ENCODE data around the gene PNLIPRP3. TPM values are rescaled to one million over a fixed set of nuclear protein-coding genes. Genes with fewer than 3 reads are reported as not detected.

PNLIPRP3 gene
- total RNA-seq, 2 experiments from 2014 or later, result not detected

DNA sequence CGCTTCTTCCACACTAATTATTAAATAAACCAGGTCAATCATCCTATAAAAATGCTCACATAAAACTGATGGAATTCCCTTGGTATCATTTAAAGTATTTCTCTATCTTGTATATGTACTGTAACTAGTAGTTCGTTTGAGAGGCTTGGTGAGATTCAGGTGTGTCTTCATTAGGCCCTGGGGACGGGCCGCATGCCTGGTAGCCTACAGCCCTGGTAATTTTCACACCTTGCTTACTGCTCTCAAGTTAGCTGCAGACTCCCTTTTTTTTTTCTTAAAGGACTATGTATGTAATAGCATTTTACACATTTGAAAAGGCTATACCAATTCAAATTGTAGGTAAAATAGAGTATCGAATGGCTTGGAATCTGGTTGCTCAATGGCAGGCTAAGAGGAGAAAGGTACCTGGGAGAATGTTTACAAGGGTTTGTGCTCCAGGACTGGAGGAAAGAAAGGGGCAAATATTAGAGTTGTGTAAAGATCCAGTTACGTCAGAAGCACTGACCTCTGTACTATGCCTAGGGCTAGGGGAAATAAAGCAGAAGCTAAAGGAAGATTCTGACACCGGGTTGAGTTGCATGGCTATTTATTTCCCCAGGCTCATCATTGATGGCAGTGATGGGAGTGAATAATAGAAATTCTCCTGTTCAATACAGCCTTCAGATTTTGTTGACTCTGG lies 59.3 kb downstream of the PNLIPRP3 start:
- ChIA-PET POLR2A (no interaction called here), CTCF (no interaction called here)
- no peak for ATAC-seq
- Mint-ChIP-seq H3K36me3 (ENCODE audit: low read depth) (no peaks in the 10 kb centered on the region), H3K4me3 (no peak overlapping the region), H3K27ac (no peak overlapping the region), H3K9me3 (ENCODE audit: insufficient read depth) (no peaks in the 10 kb centered on the region), H3K27me3 (ENCODE audit: low read depth) (no peaks in the 10 kb centered on the region), H3K4me1 (ENCODE audit: low read depth) (no peaks in the 10 kb centered on the region)
- no peak for DNase-seq

DNA sequence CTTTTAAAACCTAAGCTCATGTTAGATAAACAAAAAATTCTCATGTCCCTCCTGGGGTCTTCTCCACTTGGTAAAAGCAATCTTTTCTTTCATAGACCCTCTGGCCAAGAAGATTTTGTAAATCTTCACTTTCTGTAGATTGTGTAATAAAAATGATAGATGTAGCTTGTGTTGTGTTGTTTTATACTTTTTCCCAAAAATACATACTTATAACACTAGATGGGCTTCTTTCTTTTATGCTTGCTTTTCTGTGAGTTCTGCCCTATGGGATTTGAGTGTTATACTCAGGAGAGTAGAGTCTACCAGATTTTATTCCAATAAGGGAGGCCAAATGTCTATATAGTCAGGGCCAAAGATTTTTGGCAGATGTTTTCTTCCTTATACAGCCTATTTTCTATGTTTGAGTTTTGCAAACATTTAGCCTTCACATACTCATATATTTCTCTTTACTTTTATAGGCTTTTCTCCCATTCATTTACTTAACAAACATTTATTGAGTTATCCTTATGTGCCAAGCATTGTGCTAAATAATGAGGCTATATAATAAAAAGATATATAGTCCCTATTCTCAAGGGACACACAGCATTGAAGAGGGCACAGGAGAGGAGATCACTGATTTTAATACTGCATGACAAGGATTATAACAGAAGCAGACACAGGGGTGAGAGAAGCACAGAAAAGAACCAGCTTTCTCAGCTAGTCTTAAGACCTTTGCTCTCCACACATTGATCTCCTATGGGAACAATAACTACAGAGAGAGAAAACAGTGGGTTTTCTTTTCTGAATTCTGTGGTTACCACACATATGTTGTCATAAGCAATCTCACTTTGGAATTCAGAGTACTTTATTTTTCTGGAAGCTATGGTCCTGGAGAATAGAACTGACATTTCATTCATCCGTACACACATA lies 60.1 kb downstream of the PNLIPRP3 start:
- CTCF ChIA-PET, result no interaction called here
- Mint-ChIP-seq H3K9me3 (ENCODE audit: insufficient read depth) (no peaks in the 10 kb centered on the region), H3K36me3 (ENCODE audit: low read depth) (no peaks in the 10 kb centered on the region), H3K27ac (no peak overlapping the region), H3K4me3 (no peak overlapping the region), H3K4me1 (ENCODE audit: low read depth) (no peaks in the 10 kb centered on the region), H3K27me3 (ENCODE audit: low read depth) (no peaks in the 10 kb centered on the region)
- ATAC-seq (no peak), DNase-seq (no peak)
- POLR2A ChIA-PET, result no interaction called here

DNA sequence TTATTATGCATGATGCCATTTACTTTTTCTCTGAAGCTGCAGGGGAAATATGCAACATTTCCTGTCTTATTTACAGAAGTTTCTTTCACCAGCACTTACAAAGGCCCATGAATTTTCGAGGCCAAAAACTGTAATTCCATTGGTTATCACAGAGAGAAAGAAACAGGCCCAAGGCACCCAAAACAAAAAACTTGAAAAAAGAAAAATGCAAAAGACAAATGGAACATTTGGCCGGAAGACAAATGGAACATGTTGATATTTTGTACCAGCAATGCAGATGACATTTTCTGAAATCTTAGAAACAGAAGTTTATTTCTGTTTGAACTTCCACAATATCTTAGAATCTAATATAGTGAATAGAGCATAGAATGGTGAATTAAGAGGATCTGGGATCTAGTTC lies 61.8 kb downstream of the PNLIPRP3 start:
- Mint-ChIP-seq H3K4me1 (ENCODE audit: low read depth) (no peaks in the 10 kb centered on the region), H3K9me3 (ENCODE audit: insufficient read depth) (no peaks in the 10 kb centered on the region), H3K27me3 (ENCODE audit: low read depth) (no peaks in the 10 kb centered on the region), H3K4me3 (no peak overlapping the region), H3K36me3 (ENCODE audit: low read depth) (no peaks in the 10 kb centered on the region), H3K27ac (no peak overlapping the region)
- POLR2A ChIA-PET, result no interaction called here
- ATAC-seq, result no peak
- no peak for DNase-seq
- CTCF ChIA-PET, result interaction anchor here (0.7 kb wide), 1 partner anchor 191 kb away, joined by 4 read pairs; no protein-coding TSS in a partner anchor

DNA sequence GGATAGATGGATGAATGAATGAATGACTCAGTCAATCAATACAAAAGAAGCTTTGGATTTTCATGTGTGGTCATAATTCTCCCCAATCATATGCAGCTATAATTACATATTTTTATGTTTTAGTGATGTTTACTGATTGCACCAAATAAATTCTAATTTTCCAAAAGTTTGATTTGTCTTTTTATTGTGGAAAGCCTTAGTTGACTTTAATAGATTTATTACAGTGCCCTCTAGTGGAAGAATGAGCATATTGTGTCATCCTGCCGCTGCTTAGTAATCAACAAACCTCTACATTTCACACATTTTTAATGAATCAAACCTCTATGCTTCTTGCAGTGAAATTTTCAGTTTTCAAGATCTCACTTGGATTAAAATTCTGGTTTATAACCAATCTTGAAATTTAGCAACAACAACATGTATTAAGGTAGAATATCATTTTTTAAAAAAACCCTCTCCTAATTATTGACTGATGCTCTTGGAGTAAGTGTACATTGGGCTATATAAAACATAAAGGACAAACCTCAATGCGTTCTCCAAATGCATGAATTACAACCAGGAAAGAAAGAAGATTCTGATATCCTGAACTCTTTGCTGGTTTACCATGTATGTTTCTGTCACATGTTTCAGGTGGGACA lies 62.5 kb downstream of the PNLIPRP3 start:
- ChIA-PET CTCF (interaction anchor here (0.8 to 1.3 kb wide), 2 partner anchors 14 to 21 kb away, joined by 3 read pairs; no protein-coding TSS in a partner anchor), POLR2A (no interaction called here)
- no peak overlapping the region for H3K4me3 Mint-ChIP-seq
- no peaks in the 10 kb centered on the region for H3K27me3 Mint-ChIP-seq (ENCODE audit: low read depth)
- H3K4me1 Mint-ChIP-seq (ENCODE audit: low read depth), result no peaks in the 10 kb centered on the region
- no peaks in the 10 kb centered on the region for H3K9me3 Mint-ChIP-seq (ENCODE audit: insufficient read depth)
- no peaks in the 10 kb centered on the region for H3K36me3 Mint-ChIP-seq (ENCODE audit: low read depth)
- no peak overlapping the region for H3K27ac Mint-ChIP-seq
- ATAC-seq (no peak), DNase-seq (no peak)

DNA sequence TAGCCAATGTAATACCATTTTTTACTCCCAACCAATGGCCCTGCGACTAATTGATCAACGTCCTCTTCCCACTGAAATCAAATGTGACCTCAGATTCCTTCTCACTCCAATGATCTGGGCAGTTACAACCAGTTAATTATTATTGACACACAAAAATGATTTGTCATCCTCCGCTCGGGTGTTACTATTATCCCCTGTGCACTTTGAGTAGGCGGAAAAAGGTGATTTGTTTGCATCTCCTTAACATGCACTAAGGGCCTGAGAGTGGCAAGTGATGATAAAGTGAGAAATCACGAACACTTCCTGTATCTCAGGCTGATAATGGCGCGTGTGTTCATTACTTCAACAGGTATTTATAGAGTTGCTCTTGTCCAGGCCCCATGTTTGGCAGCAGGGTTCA lies 77.1 kb downstream of the PNLIPRP3 start:
- no peak overlapping the region for H3K4me3 Mint-ChIP-seq

DNA sequence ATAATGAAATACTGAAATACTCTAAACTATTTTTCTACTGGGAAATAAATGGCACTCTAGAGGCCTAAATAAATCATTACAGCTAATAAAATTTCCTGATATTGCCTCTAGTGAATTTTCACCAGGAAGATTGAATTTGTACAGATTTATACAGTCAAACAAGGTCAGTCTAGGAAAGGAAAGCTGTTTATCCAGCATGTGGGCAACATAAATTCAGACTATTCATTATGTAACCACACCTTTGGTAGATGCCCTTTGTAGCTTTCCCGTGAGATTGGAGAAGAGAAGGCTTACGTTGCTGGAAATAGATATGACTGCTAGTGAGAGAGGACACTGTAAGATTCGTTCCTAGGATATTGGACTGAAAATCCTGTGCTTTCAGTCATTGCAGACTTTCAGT lies 82.9 kb downstream of the PNLIPRP3 start:
- Mint-ChIP-seq H3K4me1 (ENCODE audit: low read depth) (no peaks in the 10 kb centered on the region), H3K36me3 (ENCODE audit: low read depth) (no peaks in the 10 kb centered on the region), H3K4me3 (no peak overlapping the region), H3K27ac (no peak overlapping the region), H3K9me3 (ENCODE audit: insufficient read depth) (no peaks in the 10 kb centered on the region), H3K27me3 (ENCODE audit: low read depth) (no peaks in the 10 kb centered on the region)
- ATAC-seq (no peak), DNase-seq (no peak)
- ChIA-PET POLR2A (no interaction called here), CTCF (no interaction called here)

More for the DNA sequence above, 77.1 kb downstream of the PNLIPRP3 start:
- Mint-ChIP-seq H3K36me3 (ENCODE audit: low read depth) (no peaks in the 10 kb centered on the region), H3K9me3 (ENCODE audit: insufficient read depth) (no peaks in the 10 kb centered on the region), H3K27ac (no peak overlapping the region), H3K4me1 (ENCODE audit: low read depth) (no peaks in the 10 kb centered on the region), H3K27me3 (ENCODE audit: low read depth) (no peaks in the 10 kb centered on the region)
- ATAC-seq (no peak), DNase-seq (no peak)
- POLR2A ChIA-PET, result no interaction called here
- CTCF ChIA-PET, result interaction anchor here (0.7 kb wide), 1 partner anchor 14 kb away, joined by 3 read pairs; no protein-coding TSS in a partner anchor

DNA sequence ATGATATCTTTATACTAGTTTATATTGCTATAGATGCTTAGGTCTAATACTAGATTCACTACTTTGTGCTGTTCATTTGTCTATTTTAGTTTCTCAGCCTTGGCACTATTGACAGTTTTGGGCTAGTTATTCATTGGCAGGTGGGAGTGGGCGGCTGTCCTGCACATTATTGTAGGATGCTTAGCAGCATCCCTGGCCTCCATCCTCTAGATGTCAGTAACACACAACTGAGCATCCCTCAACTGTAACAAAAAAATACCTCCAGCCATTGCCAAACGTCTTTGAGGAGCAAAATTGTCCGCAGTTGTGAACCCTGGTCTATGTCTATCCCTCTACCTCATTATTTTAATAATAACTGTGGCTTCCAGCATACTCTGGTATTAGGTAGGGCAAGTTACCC lies 83.7 kb downstream of the PNLIPRP3 start:
- Mint-ChIP-seq H3K9me3 (ENCODE audit: insufficient read depth) (no peaks in the 10 kb centered on the region), H3K4me3 (no peak overlapping the region), H3K4me1 (ENCODE audit: low read depth) (no peaks in the 10 kb centered on the region), H3K27ac (no peak overlapping the region), H3K27me3 (ENCODE audit: low read depth) (no peaks in the 10 kb centered on the region), H3K36me3 (ENCODE audit: low read depth) (no peaks in the 10 kb centered on the region)
- DNase-seq, result no peak
- CTCF ChIA-PET, result interaction anchor here (1.0 kb wide), 1 partner anchor 21 kb away, joined by 3 read pairs; no protein-coding TSS in a partner anchor
- ATAC-seq, result no peak
- POLR2A ChIA-PET, result no interaction called here

DNA sequence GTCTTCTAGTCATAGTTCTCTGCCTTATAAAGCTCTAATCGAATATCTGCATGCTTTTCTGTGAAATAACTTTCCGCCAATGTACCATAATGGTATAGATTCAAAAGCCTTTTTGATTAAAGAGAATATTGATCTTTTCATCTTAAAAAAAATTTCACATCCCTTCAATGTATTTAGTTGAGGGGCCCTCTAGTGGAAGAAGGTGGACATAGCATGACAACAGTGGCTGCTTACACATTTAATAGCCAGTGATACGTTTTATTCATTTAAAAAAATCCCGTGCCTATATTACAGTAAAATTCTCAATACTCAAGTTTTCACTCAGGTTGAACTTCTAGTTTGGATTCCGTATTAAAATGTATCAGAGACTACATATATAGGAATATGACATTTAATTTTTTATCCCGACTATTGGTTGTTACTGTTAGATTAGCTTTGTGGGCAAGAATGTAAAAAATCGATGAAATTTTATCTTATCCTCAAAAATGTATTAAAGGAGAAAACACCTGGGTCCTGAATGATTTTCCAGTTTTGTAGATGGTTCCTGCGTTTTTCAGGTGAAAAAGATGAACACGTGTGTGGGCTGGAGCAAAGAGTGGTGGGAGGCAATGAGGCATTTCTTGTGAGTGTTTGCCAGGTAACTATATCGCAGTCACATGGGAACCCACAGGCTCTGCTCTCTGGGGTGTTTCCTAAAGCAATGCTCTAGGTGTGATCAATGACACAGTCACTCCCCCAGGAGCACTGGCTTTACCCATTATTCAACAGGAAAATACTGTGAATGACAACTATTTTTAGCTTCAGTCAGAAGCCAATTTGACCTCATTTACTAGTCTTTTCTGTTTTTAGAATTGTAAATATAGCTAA lies 94.0 kb downstream of the PNLIPRP3 start:
- DNase-seq (peak; percentile 40), ATAC-seq (no peak)
- CTCF ChIA-PET, result interaction anchor here (0.9 kb wide), 1 partner anchor 18 kb away, joined by 3 read pairs; no protein-coding TSS in a partner anchor
- POLR2A ChIA-PET, result no interaction called here
- Mint-ChIP-seq H3K27me3 (ENCODE audit: low read depth) (no peaks in the 10 kb centered on the region), H3K36me3 (ENCODE audit: low read depth) (no peaks in the 10 kb centered on the region), H3K27ac (no peak overlapping the region), H3K9me3 (ENCODE audit: insufficient read depth) (no peaks in the 10 kb centered on the region), H3K4me1 (ENCODE audit: low read depth) (no peaks in the 10 kb centered on the region), H3K4me3 (no peak overlapping the region)

DNA sequence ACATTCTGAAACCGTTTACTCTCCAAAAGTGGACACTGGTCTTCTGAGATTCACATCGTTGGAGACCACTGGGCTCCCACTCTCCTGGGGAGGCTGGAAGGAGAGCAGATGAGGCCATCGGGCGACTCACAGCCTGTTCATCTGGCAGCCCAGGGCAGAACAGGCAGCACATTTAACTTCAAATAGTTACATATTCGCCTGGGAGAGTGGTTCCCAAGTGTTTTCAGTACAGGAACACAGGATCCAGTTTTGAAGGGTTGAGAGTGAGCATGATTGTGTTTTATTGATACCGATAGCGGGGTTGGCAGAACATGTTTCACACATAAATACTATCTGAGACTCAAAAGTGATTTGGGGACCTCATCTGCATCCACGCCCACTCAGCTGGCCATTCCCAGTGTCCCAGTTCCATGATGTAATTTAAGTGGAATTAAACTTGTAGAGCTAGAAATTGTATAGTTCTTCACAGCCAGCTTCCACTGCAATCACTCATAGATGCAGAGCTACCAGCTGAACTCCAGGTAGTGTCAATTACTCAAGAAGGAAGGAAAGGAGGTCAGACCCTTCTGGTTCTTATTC lies 95.2 kb downstream of the PNLIPRP3 start:
- H3K36me3 Mint-ChIP-seq (ENCODE audit: low read depth), result no peaks in the 10 kb centered on the region
- POLR2A ChIA-PET, result no interaction called here
- H3K27me3 Mint-ChIP-seq (ENCODE audit: low read depth), result no peaks in the 10 kb centered on the region
- H3K9me3 Mint-ChIP-seq (ENCODE audit: insufficient read depth), result no peaks in the 10 kb centered on the region
- ATAC-seq, result no peak
- no peak overlapping the region for H3K27ac Mint-ChIP-seq
- CTCF ChIA-PET, result interaction anchor here (0.9 kb wide), 1 partner anchor 19 kb away, joined by 3 read pairs; no protein-coding TSS in a partner anchor
- H3K4me3 Mint-ChIP-seq, result no peak overlapping the region
- H3K4me1 Mint-ChIP-seq (ENCODE audit: low read depth), result no peaks in the 10 kb centered on the region
- no peak for DNase-seq

DNA sequence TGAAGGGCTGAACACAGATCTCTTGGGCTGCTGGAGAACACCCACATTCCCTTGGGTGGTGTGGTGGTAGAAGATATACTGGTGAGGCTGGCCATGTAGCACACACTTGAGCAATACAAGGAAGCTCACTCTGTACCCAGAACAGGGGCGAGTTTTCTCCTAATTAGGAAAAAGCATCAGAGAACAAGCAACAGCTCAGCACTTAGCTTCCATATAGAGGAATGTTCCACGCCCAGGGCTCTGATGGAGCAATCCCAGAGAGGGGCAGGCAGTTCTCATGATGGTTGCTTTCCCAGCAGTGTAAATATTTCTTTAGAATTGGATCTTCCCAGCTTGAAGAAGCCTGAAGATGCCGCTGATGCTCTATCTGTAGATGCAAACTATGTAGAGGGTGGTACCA lies 97.1 kb downstream of the PNLIPRP3 start:
- no peak for ATAC-seq
- H3K4me3 Mint-ChIP-seq, result no peak overlapping the region
- no peaks in the 10 kb centered on the region for H3K9me3 Mint-ChIP-seq (ENCODE audit: insufficient read depth)
- no peaks in the 10 kb centered on the region for H3K36me3 Mint-ChIP-seq (ENCODE audit: low read depth)
- H3K27ac Mint-ChIP-seq, result no peak overlapping the region
- ChIA-PET CTCF (no interaction called here), POLR2A (no interaction called here)
- no peaks in the 10 kb centered on the region for H3K27me3 Mint-ChIP-seq (ENCODE audit: low read depth)
- no peak for DNase-seq
- no peaks in the 10 kb centered on the region for H3K4me1 Mint-ChIP-seq (ENCODE audit: low read depth)

DNA sequence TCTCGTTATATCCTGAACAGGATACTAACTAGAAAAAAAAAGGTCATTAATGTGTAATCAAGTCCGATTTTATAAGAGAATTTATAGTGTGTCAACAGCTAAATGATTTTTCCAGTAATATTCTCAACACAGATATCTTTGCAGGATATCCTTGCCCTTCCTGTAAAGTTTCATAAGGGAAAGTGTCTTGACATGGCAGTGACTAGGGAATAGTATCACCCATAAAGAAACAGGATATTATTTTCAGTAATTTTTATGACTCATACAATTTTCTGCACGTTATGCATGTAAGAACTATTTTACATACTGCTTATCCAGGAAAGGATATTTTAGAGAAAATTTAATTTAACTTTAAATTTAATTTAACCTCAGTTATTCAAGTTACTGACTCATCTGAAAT lies 98.6 kb downstream of the PNLIPRP3 start:
- Mint-ChIP-seq H3K36me3 (ENCODE audit: low read depth) (no peaks in the 10 kb centered on the region), H3K4me1 (ENCODE audit: low read depth) (no peaks in the 10 kb centered on the region), H3K9me3 (ENCODE audit: insufficient read depth) (no peaks in the 10 kb centered on the region), H3K4me3 (no peak overlapping the region), H3K27ac (no peak overlapping the region), H3K27me3 (ENCODE audit: low read depth) (no peaks in the 10 kb centered on the region)
- ATAC-seq, result no peak
- no peak for DNase-seq
- CTCF ChIA-PET, result no interaction called here
- POLR2A ChIA-PET, result no interaction called here

Data from activated CD8-positive, alpha-beta T cell treated with anti-CD3 and anti-CD28 coated beads, Interleukin-2, amount 10 ng/mL, durations not matched to agents 7 days and 5 days (primary cell).